NCI-H345 treated with DMSO at 0.1 percent for 48 hours (cell line): ENCODE measurements around the gene QRICH1.

Source experiments
- DNase-seq: peaks from one replicate; lab custom pipeline; 2025; ENCODE audit not compliant: unreplicated experiment; lab: John Stamatoyannopoulos, UW

QRICH1 gene

GRCh38 chr3:48999085-48999858 is 94.6 kb downstream of the QRICH1 start:
- DNase-seq = no peak

- peak; percentile 35 for DNase-seq
Observed at GRCh38 chr3:48997714-48998637, 95.9 kb downstream of the QRICH1 start.

- DNase-seq = no peak
Observed at GRCh38 chr3:48997102-48997635, 96.7 kb downstream of the QRICH1 start.

- no peak for DNase-seq
Observed at GRCh38 chr3:48996640-48997039, 97.2 kb downstream of the QRICH1 start.

DNA sequence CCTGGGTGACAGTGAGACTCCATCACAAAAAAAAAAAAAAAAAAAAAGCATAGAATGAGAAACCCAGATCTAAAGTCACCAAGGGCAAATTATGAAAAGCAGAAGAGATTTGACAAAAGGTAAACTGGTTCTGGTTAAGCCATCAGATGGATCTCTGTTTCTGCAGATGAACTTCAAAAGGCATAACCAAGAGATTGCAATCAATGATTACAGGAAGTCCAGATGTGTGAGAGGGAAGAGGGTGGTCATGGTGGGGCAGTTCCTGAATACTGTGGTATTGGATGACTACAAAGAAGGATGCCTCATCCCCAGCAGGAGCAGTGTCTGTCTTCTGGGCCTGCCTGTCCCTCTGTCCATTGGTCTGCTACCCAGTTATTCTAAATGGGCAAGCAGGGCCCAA is 100.0 kb downstream of the QRICH1 start:
- no peak for DNase-seq

DNA sequence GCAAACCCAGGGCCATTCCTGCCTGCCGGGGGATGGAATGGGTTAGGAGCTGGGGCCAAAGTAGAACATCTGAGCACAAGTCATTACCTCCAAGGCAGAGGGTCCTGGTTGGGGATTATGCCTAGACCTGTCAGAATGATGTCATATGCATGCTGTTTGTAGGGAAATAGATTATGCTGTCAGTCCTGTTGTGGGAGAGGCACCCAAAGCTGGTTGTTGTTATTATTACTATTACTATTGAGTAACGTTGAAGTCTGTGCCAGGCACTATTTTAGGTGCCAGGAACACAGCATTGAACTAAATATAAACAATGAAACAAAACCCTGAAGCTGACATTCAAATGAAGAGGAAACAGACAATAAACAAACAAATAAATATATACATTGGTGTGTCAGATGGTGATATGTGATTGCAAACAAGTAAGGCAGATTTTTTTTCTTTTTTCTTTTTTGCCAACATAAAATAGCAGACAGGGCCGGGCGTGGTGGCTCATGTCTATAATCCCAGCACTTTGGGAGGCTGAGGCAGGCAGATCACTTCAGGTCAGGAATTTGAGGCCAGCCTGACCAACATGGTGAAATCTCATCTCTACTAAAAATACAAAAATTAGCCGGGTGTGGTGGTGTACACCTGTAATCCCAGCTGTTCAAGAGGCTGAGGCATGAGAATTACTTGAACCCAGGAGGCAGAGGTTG is 101.9 kb downstream of the QRICH1 start:
- no peak for DNase-seq

DNA sequence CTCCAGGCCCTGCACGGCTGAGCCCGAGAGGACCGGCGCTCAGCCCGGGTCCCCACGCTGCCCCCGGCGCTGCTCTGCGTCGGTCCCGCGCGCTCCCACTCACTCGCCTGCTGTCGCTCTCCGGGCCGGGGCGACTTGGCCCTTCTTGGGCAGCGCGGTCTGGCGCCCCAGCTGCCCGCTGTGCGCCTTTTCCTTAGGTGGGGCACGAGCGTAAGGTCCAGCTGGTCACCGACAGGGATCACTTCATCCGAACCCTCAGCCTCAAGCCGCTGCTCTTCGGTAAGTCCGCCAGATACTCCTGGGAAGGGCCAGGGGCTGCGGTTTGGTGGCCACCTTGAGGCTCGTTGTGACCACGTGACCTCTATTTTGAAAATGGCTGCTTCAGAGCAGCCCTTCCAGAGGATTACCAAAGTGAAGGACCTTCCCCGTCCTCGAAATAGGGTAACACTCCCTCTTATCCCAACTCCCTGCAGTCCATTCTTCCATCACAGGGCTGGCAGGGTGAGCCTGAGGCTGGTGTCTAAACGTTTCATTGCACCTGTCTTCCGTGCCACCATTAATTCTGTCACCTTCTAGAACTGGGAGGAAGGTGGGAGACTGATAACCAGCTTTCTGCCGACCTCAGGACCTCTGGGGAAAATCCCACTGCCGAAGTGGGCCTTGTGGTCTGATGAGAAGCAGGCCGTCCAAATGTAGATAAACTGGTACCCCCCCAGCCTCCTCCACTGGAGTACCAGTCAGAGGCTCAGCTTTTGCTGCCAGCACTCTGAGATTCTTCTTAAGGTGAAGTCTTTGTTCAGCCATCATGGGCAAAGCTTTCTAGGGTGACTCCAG is 103.0 kb downstream of the QRICH1 start:
- no peak for DNase-seq

DNA sequence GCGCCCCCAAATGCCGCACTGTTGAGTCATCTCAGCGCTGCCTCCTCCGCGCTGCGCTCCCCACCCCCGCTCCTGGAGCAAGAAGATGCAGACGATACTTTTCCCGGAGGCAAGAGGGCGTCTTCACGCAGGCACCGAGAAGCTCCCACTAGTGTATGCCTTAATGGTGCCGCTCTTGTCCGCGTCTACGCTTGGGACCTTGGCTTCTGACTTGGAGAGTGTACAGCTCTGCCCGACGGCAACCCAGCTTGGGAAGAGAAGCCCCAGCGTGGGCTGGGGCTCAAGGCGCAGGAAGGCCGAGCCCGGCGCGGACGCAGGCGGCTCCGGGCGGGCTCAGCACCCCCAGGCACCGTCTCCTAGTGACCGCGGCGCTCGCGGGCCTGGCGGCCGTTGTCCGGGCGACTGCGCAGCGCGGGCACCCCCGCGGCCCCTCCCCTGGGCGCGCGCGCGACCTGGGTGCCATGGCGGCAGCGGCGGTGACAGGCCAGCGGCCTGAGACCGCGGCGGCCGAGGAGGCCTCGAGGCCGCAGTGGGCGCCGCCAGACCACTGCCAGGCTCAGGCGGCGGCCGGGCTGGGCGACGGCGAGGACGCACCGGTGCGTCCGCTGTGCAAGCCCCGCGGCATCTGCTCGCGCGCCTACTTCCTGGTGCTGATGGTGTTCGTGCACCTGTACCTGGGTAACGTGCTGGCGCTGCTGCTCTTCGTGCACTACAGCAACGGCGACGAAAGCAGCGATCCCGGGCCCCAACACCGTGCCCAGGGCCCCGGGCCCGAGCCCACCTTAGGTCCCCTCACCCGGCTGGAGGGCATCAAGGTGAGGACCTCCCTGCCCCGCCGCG is 103.9 kb downstream of the QRICH1 start, which contains the start of gene P4HTM:
Gene P4HTM (plus strand): TSS at position 446 of the 840 bp plus-strand sequence. CDS start 16 bp downstream, at position 462.
- peak; percentile 44 for DNase-seq

- no peak for DNase-seq
Observed at GRCh38 chr3:48989126-48989795, 104.6 kb downstream of the QRICH1 start.

DNA sequence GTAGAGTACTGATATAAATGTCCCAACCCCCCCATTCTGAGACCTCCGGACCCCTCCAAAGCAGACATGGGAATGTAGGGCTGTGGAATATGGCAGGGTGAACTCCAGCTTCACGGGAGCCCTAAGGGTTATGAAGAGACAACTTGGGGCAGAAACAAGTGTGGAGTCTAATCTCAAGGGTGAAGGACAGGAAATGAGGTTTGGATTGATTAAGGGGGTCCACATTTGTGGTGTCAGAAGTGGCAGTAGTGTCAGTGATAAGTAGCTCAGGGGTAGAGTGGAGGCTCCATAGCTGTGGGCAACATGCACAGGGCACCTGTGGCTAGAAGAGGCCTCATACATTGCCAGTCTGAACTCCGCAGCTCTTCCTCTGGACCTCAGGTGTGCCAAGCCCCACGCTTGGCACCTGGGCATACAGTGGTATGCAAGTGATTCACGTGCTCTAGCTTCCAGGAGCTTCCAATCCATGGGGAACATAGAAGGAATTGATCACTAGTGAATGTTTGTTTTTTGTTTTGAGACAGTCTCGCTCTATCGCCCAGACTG is 108.0 kb downstream of the QRICH1 start:
- DNase-seq = no peak

DNA sequence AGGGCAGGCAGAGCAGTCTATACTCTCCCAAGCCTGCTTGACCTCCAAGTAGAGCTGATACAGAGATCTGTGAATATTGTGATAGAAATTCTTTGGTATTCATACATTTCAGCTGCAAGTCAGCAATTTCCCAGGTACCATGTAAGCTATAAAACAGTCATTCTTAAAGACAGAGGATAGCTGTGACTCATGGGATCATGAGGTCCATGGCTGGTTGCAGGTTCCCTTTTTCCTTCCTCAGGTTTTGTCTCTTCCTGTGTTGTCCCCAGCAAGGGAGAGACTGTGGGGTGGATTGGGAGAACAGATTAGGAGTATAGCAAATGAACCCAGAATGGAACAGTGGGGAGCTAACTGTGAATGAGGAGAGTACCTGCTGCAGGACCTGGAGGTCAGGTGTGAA is 109.2 kb downstream of the QRICH1 start:
- no peak for DNase-seq

- DNase-seq = no peak
Observed at GRCh38 chr3:48983096-48983495, 110.8 kb downstream of the QRICH1 start.

DNA sequence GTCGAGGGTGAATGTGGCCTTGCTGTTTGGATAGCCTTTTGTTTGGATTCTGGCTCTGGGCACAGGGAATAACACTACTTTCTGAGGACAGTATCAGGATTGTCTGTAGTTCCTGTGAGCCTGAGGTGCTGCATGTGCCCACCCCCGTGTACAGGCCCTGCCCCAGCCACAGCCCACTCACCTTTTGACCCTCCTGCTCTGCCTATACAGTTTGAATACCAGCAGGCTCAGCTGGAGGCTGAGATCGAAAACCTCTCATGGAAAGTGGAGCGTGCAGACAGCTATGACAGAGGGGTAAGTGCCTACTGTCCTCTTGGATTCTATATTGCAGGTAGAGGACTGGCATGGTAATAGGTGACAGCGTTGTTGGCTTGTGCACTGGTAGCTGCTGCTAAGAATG is 111.2 kb downstream of the QRICH1 start:
- DNase-seq = no peak

DNA sequence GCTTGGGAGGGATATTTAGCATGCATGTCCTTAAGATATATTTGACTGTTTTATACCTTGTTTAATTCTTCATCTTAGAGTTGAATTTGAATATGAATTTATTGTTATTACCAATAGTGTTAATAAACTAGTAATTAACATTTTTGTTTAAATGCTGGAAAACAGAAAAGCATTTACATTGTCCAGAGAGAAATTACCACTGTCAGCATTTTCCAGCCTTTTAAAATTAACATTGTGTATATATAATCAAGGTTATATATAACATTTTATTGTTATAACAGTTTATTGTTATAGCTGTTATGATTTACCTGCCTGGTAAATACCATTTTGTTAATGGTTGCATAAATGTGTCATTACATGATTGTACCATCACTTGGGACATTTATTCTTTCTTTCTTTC is 111.9 kb downstream of the QRICH1 start:
- DNase-seq = no peak

DNA sequence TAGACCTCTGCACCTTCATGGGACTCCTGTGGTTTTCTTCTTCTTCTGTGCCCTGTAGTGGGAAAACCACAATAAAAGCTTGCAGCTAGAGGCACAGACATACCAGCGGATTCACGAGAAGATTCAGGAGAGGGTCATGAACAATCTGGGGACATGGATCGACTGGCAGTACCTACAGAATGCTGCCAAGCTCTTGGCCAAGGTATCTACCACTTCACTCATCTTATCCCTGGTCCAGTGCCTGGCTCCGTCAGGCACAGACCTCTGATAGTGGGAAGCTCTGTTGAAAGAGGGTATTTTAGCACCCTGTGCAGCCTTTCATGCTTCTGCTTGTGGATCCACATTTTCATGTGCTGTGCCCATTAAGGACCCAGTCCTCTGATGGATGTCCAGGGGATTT is 113.6 kb downstream of the QRICH1 start:
- DNase-seq = no peak
